ENCODE measurements around the gene PTPRG.

Gene PTPRG

GRCh38 chr3:61669668-61670299 lies 108.4 kb downstream of the PTPRG start:
- H3K9ac ChIP-seq, result no peak overlapping the region
- H3K4me2 ChIP-seq (ENCODE audit: low read length), result no peak overlapping the region
- H3K4me3 ChIP-seq (ENCODE audit: low read depth, low read length), result no peak overlapping the region
- peaks cover 22% of the 10 kb centered on the region for H3K4me1 ChIP-seq
- H3K36me3 ChIP-seq (ENCODE audit: control insufficient read depth, insufficient read depth, low read length), result no peaks in the 10 kb centered on the region
- H3K79me2 ChIP-seq, result peaks cover 49% of the 10 kb centered on the region
- no peak overlapping the region for H2AFZ ChIP-seq
- no peak for TF ChIP-seq CTCF (IDR thresholded peaks at IDR 0.05)
- H3K27me3 ChIP-seq (ENCODE audit: control insufficient read depth, insufficient read depth, low read length), result no peaks in the 10 kb centered on the region
- no peaks in the 10 kb centered on the region for H3K9me3 ChIP-seq (ENCODE audit: control insufficient read depth, low read length)
- H3K27ac ChIP-seq, result no peak overlapping the region

- H2AFZ ChIP-seq, result no peak overlapping the region
- H3K27ac ChIP-seq, result no peak overlapping the region
- H3K4me2 ChIP-seq (ENCODE audit: low read length), result no peak overlapping the region
- peaks cover 23% of the 10 kb centered on the region for H3K4me1 ChIP-seq
- no peak for TF ChIP-seq CTCF (IDR thresholded peaks at IDR 0.05)
- H3K9ac ChIP-seq, result no peak overlapping the region
- no peak overlapping the region for H3K4me3 ChIP-seq (ENCODE audit: low read depth, low read length)
- no peaks in the 10 kb centered on the region for H3K9me3 ChIP-seq (ENCODE audit: control insufficient read depth, low read length)
- H3K27me3 ChIP-seq (ENCODE audit: control insufficient read depth, insufficient read depth, low read length), result no peaks in the 10 kb centered on the region
- peaks cover 40% of the 10 kb centered on the region for H3K79me2 ChIP-seq
- no peaks in the 10 kb centered on the region for H3K36me3 ChIP-seq (ENCODE audit: control insufficient read depth, insufficient read depth, low read length)
Measured at GRCh38 chr3:61673651-61674050, 112.3 kb downstream of the PTPRG start.

- Histone ChIP-seq H3K27ac (no peak overlapping the region), H3K79me2 (peaks cover 40% of the 10 kb centered on the region), H3K4me2 (ENCODE audit: low read length) (no peak overlapping the region), H3K9me3 (ENCODE audit: control insufficient read depth, low read length) (no peaks in the 10 kb centered on the region), H2AFZ (no peak overlapping the region), H3K4me3 (ENCODE audit: low read depth, low read length) (no peak overlapping the region), H3K36me3 (ENCODE audit: control insufficient read depth, insufficient read depth, low read length) (no peaks in the 10 kb centered on the region), H3K9ac (no peak overlapping the region), H3K27me3 (ENCODE audit: control insufficient read depth, insufficient read depth, low read length) (no peaks in the 10 kb centered on the region), H3K4me1 (peaks cover 23% of the 10 kb centered on the region)
- no peak for TF ChIP-seq CTCF (IDR thresholded peaks at IDR 0.05)
Measured at GRCh38 chr3:61674596-61674995, 113.2 kb downstream of the PTPRG start.

GRCh38 chr3:61679026-61679425 lies 117.7 kb downstream of the PTPRG start:
- Histone ChIP-seq H2AFZ (no peak overlapping the region), H3K27me3 (ENCODE audit: control insufficient read depth, insufficient read depth, low read length) (no peaks in the 10 kb centered on the region), H3K36me3 (ENCODE audit: control insufficient read depth, insufficient read depth, low read length) (no peaks in the 10 kb centered on the region), H3K9me3 (ENCODE audit: control insufficient read depth, low read length) (no peaks in the 10 kb centered on the region), H3K9ac (no peak overlapping the region), H3K79me2 (peaks cover 37% of the 10 kb centered on the region), H3K4me2 (ENCODE audit: low read length) (no peak overlapping the region), H3K4me3 (ENCODE audit: low read depth, low read length) (no peak overlapping the region), H3K4me1 (peaks cover 38% of the 10 kb centered on the region), H3K27ac (no peak overlapping the region)
- no peak for TF ChIP-seq CTCF (IDR thresholded peaks at IDR 0.05)

- Histone ChIP-seq H2AFZ (no peak overlapping the region), H3K4me3 (ENCODE audit: low read depth, low read length) (no peak overlapping the region), H3K9me3 (ENCODE audit: control insufficient read depth, low read length) (no peaks in the 10 kb centered on the region), H3K27ac (no peak overlapping the region), H3K9ac (no peak overlapping the region), H3K4me1 (peaks cover 54% of the 10 kb centered on the region), H3K4me2 (ENCODE audit: low read length) (no peak overlapping the region), H3K36me3 (ENCODE audit: control insufficient read depth, insufficient read depth, low read length) (no peaks in the 10 kb centered on the region), H3K79me2 (peaks cover 43% of the 10 kb centered on the region), H3K27me3 (ENCODE audit: control insufficient read depth, insufficient read depth, low read length) (no peaks in the 10 kb centered on the region)
- TF ChIP-seq CTCF (IDR thresholded peaks at IDR 0.05), result no peak
Measured at GRCh38 chr3:61680617-61681016, 119.2 kb downstream of the PTPRG start.

Data from parathyroid adenoma (tissue), 2 donors.